Measurements from ENCODE around the gene ADAMTS20. TPM values are rescaled to one million over a fixed set of nuclear protein-coding genes. Genes with fewer than 3 reads are reported as not detected.

The ADAMTS20 gene
- total RNA-seq, 1 experiment from 2014 or later, result not detected

DNA sequence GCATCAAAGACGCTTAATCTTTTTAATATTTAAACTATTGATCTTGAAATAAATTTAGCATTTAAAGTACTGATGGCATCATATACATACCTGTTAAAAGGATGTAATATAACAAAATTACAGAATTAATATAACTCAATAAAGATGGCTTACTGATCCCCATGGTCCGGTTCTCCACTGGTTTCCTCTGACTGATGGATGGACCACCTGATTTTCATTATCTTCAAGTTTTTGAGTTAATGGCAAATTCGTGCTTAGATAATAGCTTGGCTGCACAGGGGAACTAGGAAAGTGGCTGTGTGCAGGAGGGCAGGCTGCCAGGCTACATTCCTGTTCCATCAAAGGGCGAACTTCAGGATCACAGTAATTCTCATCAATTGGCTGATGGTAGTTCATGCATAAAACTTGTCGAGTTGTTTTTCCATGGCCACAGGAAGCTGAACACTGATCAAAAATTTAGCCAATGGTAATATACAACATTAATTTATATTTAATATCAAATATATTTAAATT lies 123.9 kb downstream of the ADAMTS20 start:
- DNase-seq (ENCODE audit: low read depth, low spot score) (no peak), ATAC-seq (no peak)
- ChIA-PET POLR2A (no interaction called here), CTCF (no interaction called here)
- in situ Hi-C loops (cut with HindIII; ENCODE audit: low pct_unique_long_range_greater_than_20kb, low sequenced_read_pairs), result no loop called here
- Histone ChIP-seq H3K4me1 (ENCODE audit: control insufficient read depth, insufficient read depth, low read length) (no peaks in the 10 kb centered on the region), H3K27me3 (ENCODE audit: control insufficient read depth, insufficient read depth, low read length) (no peaks in the 10 kb centered on the region), H3K36me3 (ENCODE audit: control insufficient read depth, insufficient read depth, low read length) (no peaks in the 10 kb centered on the region), H3K9me3 (ENCODE audit: control insufficient read depth, insufficient read depth, low read depth, low read length) (no peaks in the 10 kb centered on the region), H3K4me3 (ENCODE audit: low read depth in 2 of 2, low read length in 2 of 2) (no peak overlapping the region), H3K27ac (ENCODE audit: low read length) (no peak overlapping the region)
- TF ChIP-seq SIN3A (IDR thresholded peaks at IDR 0.05; ENCODE audit: borderline replicate concordance, insufficient read depth, low read depth, low read length), result no peak
- TF ChIP-seq, protein P1, sequence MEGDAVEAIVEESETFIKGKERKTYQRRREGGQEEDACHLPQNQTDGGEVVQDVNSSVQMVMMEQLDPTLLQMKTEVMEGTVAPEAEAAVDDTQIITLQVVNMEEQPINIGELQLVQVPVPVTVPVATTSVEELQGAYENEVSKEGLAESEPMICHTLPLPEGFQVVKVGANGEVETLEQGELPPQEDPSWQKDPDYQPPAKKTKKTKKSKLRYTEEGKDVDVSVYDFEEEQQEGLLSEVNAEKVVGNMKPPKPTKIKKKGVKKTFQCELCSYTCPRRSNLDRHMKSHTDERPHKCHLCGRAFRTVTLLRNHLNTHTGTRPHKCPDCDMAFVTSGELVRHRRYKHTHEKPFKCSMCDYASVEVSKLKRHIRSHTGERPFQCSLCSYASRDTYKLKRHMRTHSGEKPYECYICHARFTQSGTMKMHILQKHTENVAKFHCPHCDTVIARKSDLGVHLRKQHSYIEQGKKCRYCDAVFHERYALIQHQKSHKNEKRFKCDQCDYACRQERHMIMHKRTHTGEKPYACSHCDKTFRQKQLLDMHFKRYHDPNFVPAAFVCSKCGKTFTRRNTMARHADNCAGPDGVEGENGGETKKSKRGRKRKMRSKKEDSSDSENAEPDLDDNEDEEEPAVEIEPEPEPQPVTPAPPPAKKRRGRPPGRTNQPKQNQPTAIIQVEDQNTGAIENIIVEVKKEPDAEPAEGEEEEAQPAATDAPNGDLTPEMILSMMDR (IDR thresholded peaks at IDR 0.05), result no peak
- TF ChIP-seq TCF7L2 (IDR thresholded peaks at IDR 0.05; ENCODE audit: low read depth, low read length), result no peak
- TF ChIP-seq, protein P2, sequence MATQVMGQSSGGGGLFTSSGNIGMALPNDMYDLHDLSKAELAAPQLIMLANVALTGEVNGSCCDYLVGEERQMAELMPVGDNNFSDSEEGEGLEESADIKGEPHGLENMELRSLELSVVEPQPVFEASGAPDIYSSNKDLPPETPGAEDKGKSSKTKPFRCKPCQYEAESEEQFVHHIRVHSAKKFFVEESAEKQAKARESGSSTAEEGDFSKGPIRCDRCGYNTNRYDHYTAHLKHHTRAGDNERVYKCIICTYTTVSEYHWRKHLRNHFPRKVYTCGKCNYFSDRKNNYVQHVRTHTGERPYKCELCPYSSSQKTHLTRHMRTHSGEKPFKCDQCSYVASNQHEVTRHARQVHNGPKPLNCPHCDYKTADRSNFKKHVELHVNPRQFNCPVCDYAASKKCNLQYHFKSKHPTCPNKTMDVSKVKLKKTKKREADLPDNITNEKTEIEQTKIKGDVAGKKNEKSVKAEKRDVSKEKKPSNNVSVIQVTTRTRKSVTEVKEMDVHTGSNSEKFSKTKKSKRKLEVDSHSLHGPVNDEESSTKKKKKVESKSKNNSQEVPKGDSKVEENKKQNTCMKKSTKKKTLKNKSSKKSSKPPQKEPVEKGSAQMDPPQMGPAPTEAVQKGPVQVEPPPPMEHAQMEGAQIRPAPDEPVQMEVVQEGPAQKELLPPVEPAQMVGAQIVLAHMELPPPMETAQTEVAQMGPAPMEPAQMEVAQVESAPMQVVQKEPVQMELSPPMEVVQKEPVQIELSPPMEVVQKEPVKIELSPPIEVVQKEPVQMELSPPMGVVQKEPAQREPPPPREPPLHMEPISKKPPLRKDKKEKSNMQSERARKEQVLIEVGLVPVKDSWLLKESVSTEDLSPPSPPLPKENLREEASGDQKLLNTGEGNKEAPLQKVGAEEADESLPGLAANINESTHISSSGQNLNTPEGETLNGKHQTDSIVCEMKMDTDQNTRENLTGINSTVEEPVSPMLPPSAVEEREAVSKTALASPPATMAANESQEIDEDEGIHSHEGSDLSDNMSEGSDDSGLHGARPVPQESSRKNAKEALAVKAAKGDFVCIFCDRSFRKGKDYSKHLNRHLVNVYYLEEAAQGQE (IDR thresholded peaks at IDR 0.05; ENCODE audit: insufficient read depth in 1 of 2, low read depth in 2 of 2, low read length in 1 of 2), result no peak
- TF ChIP-seq POLR2AphosphoS5 (IDR thresholded peaks at IDR 0.05; ENCODE audit: low read depth, low read length), result no peak
- intact Hi-C loops (cut with micrococcal nuclease; ENCODE audit: unreplicated experiment), result no loop called here
- BruUV-seq (replicated peaks), result no TSS peak

DNA sequence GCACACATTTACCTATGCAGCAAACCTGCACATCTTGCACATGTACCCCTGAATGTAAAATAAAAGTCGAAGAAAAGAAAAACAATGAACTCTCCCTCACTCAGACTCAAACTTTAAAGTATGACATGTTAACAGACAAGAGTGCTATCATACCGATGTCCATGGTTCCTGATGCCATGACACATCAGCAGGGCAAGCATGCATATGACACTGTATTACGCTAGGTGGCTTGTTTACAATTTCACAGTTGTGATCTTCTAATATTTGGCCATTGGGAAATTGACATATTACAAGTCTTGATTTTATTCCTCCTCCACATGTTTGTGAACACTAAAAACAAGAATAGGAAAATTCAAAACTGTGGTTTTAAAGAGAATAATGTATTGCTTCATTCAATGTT lies 126.6 kb downstream of the ADAMTS20 start:
- no TSS peak for BruUV-seq (replicated peaks)
- ATAC-seq, result no peak
- no peak overlapping the region for H3K27ac ChIP-seq (ENCODE audit: low read length)
- in situ Hi-C loops (cut with HindIII; ENCODE audit: low pct_unique_long_range_greater_than_20kb, low sequenced_read_pairs) (no loop called here), intact Hi-C loops (cut with micrococcal nuclease; ENCODE audit: unreplicated experiment) (no loop called here)
- DNase-seq (ENCODE audit: low read depth, low spot score), result no peak
- CTCF ChIA-PET, result no interaction called here
- TF ChIP-seq POLR2AphosphoS5 (IDR thresholded peaks at IDR 0.05; ENCODE audit: low read depth, low read length), result no peak
- no peak for TF ChIP-seq TCF7L2 (IDR thresholded peaks at IDR 0.05; ENCODE audit: low read depth, low read length)
- TF ChIP-seq, protein P1 (IDR thresholded peaks at IDR 0.05), result no peak
- TF ChIP-seq, protein P2 (IDR thresholded peaks at IDR 0.05; ENCODE audit: insufficient read depth in 1 of 2, low read depth in 2 of 2, low read length in 1 of 2), result no peak
- no peak for TF ChIP-seq SIN3A (IDR thresholded peaks at IDR 0.05; ENCODE audit: borderline replicate concordance, insufficient read depth, low read depth, low read length)
- no peaks in the 10 kb centered on the region for H3K27me3 ChIP-seq (ENCODE audit: control insufficient read depth, insufficient read depth, low read length)
- POLR2A ChIA-PET, result no interaction called here
- H3K4me1 ChIP-seq (ENCODE audit: control insufficient read depth, insufficient read depth, low read length), result no peaks in the 10 kb centered on the region
- no peaks in the 10 kb centered on the region for H3K9me3 ChIP-seq (ENCODE audit: control insufficient read depth, insufficient read depth, low read depth, low read length)
- no peaks in the 10 kb centered on the region for H3K36me3 ChIP-seq (ENCODE audit: control insufficient read depth, insufficient read depth, low read length)
- H3K4me3 ChIP-seq (ENCODE audit: low read depth in 2 of 2, low read length in 2 of 2), result no peak overlapping the region
